Measurements from ENCODE around the gene CLN5.

Gene CLN5

DNA sequence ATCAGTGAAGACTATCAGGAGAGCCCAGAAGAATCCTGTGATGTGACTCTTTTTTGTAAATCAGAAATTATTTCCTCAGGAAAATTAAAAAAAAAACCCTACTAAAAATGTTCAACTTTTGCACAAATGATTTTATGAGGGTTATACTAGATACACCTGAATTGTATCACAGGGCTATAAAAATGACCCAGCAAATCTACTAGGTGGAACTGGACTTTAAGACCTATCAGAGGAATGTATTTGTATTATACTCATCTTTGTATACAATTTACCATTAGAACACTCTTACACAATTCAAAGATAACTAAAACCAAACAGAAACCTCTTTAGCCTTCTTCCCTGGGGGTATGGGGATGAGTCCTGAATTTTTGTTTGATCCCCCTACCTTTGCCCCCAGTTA is 27.9 kb downstream of the CLN5 start:
- POLR2A ChIA-PET = no interaction called here
- CTCF ChIA-PET = interaction anchor here (4.0 to 9.8 kb wide), 2 partner anchors 17 to 39 kb away, joined by 17 to 88 read pairs; no protein-coding TSS in a partner anchor
- TF ChIP-seq, protein P1, sequence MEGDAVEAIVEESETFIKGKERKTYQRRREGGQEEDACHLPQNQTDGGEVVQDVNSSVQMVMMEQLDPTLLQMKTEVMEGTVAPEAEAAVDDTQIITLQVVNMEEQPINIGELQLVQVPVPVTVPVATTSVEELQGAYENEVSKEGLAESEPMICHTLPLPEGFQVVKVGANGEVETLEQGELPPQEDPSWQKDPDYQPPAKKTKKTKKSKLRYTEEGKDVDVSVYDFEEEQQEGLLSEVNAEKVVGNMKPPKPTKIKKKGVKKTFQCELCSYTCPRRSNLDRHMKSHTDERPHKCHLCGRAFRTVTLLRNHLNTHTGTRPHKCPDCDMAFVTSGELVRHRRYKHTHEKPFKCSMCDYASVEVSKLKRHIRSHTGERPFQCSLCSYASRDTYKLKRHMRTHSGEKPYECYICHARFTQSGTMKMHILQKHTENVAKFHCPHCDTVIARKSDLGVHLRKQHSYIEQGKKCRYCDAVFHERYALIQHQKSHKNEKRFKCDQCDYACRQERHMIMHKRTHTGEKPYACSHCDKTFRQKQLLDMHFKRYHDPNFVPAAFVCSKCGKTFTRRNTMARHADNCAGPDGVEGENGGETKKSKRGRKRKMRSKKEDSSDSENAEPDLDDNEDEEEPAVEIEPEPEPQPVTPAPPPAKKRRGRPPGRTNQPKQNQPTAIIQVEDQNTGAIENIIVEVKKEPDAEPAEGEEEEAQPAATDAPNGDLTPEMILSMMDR (IDR thresholded peaks at IDR 0.05; ENCODE audit: insufficient read depth, low read length, missing control alignments) = no peak
- DNase-seq (ENCODE audit: low read depth, low spot score) = no peak
- H3K4me3 ChIP-seq (ENCODE audit: low read depth, low read length) = no peak overlapping the region

DNA sequence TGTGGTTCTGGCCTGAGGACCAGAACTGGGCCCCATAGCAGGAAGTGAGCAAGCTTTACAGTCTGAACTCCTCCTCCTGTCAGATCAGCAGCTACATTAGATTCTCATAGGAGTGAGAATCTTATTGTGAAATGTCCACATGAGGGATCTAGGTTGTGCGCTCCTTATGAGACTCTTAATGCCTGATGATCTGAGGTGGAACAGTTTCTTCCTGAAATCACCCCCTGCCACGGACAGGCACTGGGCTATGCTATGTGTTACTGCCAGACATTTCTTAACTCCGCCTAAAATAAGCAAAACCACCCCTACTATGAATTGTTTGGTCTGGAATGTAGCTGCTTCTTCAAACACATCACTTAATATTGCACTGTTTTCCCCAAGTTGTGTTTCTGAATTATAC is 30.5 kb downstream of the CLN5 start:
- CTCF ChIA-PET = interaction anchor here (0.8 to 9.8 kb wide), 3 partner anchors 12 to 456 kb away, joined by 3 to 88 read pairs (median 3); no protein-coding TSS in a partner anchor
- no peak overlapping the region for H3K4me3 ChIP-seq (ENCODE audit: low read depth, low read length)
- TF ChIP-seq, protein P1 (IDR thresholded peaks at IDR 0.05; ENCODE audit: insufficient read depth, low read length, missing control alignments) = no peak
- POLR2A ChIA-PET = no interaction called here
- DNase-seq (ENCODE audit: low read depth, low spot score) = no peak

DNA sequence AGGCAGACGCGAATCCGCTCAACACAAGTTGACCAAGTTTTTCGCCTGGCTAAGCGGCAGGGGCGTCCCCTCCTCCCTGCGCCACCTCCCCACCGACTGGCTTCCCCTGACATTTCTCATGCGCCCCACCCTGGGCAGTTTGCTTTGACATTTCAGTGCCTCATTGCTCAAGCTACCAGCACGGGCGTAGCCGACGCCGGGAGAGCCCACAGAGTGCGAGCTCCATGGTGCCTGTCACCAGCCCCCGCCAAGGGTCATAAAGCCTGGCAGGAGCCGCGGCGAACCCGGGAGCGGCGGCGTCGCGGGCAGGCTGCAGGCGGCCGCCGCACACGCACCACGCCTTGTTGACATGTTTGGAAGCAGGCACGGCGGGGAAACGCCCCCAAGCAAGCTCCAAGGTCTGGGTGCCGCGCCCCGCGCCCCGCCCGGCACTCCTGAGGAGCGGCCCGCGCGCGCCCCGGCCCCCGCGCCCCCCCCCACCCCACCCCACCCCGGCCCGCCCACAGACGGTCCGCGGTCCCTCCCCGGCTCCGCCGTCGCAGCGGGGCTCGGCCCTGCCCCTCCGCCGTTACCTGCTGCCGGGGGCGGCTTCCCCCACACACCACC is 34.5 kb downstream of the CLN5 start:
- DNase-seq (ENCODE audit: low read depth, low spot score) = no peak
- H3K4me3 ChIP-seq (ENCODE audit: low read depth, low read length) = peak overlapping the region; percentile 90
- TF ChIP-seq, protein P1 (IDR thresholded peaks at IDR 0.05; ENCODE audit: insufficient read depth, low read length, missing control alignments) = no peak
- POLR2A ChIA-PET = interaction anchor here (0.7 to 2.0 kb wide), 5 partner anchors 9 to 303 kb away, joined by 3 to 6 read pairs (median 3); no protein-coding TSS in a partner anchor
- CTCF ChIA-PET = interaction anchor here (0.8 to 1.8 kb wide), 5 partner anchors 8 to 45 kb away, joined by 3 to 7 read pairs (median 3); no protein-coding TSS in a partner anchor

DNA sequence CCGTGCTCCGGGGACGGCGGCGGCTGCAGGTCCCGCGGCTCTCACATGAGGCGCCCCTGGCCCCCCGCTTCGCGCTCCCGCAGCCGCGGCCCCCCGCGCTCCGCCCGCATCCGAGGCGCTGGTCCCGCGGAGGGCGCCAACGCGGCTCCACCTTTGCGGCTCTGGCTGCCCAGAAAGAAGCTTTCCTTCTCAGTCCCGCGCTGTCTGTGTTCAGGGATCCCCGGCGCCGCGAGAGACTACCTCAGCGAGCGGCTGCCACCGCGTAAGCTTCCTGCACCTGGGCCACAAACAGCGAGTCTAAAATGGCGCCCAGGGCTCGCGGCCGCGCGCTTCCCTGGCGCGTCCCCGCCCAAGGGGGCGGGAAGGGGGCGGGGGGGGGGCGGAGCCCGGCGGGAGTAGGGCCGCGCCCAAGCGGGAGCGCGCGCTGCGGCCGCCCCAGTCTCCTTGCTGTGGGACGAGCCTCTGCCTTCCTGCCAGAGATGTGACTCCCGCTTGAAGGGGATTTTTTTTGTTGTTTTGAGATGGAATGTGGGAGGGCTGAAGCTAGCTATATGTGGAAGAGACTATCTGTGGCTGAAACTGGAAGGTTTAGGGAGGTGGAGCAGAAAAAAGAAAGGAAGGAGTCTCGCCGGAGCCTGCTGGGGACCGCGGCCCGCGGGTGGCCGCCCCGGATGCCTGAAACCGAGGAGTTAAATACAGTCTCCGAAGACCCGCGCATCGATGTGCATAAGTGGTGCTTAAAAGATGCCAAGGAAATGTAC is 35.2 kb downstream of the CLN5 start, which contains the start of gene FBXL3:
TSS of gene FBXL3 (minus strand) at position 299 of the 761 bp plus-strand sequence. CDS start 5,299 bp downstream, outside the sequence.
- ChIA-PET CTCF (interaction anchor here (1.2 to 1.7 kb wide), 2 partner anchors 27 to 46 kb away, joined by 3 to 7 read pairs; no protein-coding TSS in a partner anchor), POLR2A (interaction anchor here (0.7 to 2.0 kb wide), 4 partner anchors 8 to 302 kb away, joined by 3 to 6 read pairs (median 4); no protein-coding TSS in a partner anchor)
- peak within 1 kb of the TSS; percentile 90 for H3K4me3 ChIP-seq (ENCODE audit: low read depth, low read length)
- peak; percentile 65 for DNase-seq (ENCODE audit: low read depth, low spot score)
- TF ChIP-seq, protein P1 (IDR thresholded peaks at IDR 0.05; ENCODE audit: insufficient read depth, low read length, missing control alignments) = no peak

DNA sequence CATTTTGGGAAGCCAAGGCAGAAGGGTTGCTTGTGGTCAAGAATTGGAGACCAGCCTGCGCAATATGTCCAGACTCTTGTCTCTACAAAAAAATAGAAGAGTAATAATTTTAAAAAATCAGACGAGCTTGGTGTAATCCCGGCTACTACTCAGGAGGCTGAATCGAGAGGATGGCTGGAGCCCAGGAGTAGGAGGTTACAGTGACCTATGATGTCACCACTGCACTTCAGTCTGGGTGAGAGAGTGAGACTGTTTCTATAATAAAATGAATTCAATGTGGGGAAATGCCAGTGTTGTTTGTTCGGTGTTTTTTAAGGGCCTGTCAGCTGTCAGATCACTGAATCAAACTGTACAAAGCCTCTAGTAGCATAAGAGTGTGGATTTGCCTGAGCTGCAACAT is 36.3 kb downstream of the CLN5 start:
- ChIA-PET POLR2A (no interaction called here), CTCF (interaction anchor here (1.0 to 1.7 kb wide), 3 partner anchors 9 to 47 kb away, joined by 3 to 7 read pairs (median 4); no protein-coding TSS in a partner anchor)
- peak overlapping the region; percentile 90 for H3K4me3 ChIP-seq (ENCODE audit: low read depth, low read length)
- TF ChIP-seq, protein P1 (IDR thresholded peaks at IDR 0.05; ENCODE audit: insufficient read depth, low read length, missing control alignments) = no peak
- no peak for DNase-seq (ENCODE audit: low read depth, low spot score)

DNA sequence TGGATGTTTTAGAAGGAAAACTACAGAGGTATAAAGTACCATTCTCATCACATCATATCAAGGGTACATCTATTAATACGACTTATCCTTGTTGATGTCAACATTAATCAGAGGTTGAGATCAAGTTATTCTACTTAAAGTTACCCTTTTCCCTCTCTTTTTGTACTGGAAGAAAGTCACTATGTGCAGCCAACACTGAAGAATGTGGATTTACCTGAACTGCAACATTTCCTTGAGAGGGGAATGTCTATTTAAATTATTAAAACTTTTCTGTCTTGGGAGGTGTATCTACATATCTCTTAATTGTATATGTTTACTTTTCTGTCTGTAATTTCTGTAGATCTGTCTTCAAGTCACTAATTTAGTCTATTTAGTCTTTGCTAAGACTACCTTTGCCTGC is 37.6 kb downstream of the CLN5 start:
- H3K4me3 ChIP-seq (ENCODE audit: low read depth, low read length) = no peak overlapping the region
- TF ChIP-seq, protein P1 (IDR thresholded peaks at IDR 0.05; ENCODE audit: insufficient read depth, low read length, missing control alignments) = no peak
- POLR2A ChIA-PET = no interaction called here
- no peak for DNase-seq (ENCODE audit: low read depth, low spot score)
- CTCF ChIA-PET = no interaction called here

All from AG04449 (cell line).